HG03064 (cell line): ENCODE measurements around the gene PHTF2.

Source experiments
- ATAC-seq: cut with Tn5 transposase; IDR thresholded peaks from one replicate; pipeline ENCODE4 v1.9.1; 2021; ENCODE audit warnings: low read depth; ENCODE audit not compliant: unreplicated experiment

PHTF2 gene

DNA sequence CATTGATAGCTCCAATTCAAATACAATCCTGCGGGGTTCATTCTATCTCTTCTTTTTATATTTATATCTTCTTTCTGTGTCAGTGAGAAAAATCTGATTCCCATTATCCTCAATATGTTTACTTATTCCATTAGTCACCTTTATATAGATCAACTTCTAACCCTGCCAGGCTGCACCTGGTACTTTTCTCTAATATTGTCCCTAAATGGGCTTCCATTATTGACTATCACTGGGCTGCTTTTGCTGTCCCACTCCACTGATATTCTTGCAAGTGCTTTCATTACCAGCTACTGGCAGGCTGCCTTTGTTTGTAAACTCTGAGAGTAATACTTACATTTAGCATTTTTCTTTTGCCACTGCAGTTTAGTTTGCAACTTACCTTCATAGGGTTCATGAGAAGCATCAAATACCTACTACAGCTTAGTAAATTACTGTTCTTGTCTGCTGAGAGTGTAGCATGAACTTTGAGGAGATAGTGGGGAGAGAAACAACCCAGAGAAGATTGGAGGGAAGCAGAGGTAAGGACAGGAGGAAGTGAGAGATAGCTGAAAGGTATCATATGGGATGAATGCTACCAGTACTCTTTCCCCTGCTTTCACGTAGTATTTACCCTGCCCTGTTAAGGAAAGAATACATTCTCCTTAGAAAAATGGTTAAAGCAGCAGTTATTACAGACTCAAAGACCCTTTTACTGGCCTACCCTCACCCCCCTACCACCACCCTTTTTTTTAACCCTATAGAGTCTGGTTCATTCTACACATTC is 119.1 kb downstream of the PHTF2 start:
- no peak for ATAC-seq

DNA sequence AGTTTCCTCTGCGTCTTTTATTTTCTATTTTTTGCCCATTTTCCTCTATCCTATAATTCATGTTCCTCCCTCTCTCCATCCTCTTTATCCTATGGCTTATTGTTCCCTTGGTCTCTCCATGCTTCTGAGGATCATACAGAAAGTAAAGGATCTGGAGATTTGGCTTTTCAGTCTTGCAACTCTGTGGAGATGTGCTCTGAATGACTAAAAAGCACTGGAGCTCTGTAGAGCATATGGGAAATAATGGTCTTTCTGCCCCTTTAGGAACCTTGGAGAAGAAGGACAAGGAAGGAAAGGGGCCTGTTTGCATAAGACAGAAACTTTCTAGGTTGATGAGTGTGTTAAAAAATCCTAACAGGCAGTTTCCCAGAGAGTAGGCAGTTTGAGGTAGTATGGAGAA is 120.1 kb downstream of the PHTF2 start:
- no peak for ATAC-seq

DNA sequence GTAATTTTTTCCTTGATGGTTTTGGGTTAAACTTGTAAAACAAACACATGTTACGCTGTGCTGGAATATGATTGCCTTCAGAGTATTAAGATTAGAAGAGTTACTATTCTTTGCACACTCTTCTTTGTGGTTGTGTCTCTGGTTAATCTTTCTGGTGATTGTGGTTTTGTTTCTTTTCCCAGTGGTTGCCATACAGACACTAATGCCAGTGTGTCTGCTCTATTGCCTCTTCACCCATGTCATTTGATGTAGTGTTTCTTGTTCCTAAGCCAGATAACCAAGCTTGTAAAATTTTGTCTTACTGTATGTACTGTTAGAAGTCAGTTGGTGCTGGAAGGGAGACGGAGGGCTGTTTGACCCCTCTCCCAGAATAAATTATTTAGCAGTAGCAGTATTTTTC is 124.8 kb downstream of the PHTF2 start:
- no peak for ATAC-seq

DNA sequence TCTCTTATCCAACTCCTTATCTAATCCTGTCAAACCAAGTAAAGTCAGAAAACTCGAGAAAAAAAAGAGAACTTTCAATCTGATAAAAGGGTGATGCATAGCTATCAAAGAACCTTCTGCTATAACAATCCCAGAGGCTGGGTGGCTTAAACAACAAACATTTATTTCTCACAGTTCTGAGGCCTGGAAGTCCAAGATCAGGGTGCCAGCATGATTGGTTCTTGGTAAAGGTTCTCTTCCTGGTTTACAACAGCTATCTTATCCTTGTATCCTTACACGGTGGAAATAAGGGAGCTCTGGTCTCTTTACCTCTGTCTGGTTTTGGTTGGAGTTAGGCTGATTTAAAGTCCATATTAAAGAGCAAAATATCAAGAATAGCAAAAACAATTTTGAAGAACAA is 131.9 kb downstream of the PHTF2 start:
- no peak for ATAC-seq

DNA sequence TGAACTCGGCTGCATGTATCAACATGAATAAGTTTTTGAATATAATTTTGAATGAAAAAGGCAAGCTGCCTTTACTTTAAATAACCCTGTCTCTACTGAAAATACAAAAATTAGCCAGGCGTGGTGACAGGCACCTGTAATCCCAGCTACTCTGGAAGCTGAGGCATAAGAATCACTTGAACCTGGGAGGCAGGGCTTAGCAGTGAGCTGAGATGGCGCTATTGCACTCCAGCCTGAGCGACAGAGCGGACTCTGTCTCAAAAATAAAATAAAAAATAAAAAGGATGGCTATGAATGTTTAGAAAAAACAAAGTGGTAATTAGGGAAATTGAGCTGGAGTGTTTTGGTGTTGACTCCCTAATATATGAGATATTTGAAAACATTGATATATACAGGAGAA is 133.3 kb downstream of the PHTF2 start:
- no peak for ATAC-seq

DNA sequence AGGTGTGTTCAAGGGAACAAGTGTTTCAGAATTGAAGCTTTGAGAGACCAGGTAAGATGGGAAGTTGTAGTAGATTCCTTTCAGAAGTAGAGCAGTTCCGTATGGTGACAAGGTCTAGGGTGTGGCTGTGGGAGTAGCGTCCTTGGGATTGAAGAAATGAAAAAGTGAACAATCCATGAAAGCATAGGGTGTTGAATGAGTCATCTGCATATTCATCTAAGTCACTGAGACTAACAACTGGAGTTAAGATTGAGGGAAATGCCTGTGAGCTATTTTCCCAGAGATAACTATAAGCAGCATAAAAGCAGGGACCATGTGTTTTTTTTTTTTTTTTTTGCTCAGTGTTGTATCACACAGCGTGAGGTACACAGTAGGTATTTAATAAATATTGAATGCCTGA is 134.8 kb downstream of the PHTF2 start:
- no peak for ATAC-seq

DNA sequence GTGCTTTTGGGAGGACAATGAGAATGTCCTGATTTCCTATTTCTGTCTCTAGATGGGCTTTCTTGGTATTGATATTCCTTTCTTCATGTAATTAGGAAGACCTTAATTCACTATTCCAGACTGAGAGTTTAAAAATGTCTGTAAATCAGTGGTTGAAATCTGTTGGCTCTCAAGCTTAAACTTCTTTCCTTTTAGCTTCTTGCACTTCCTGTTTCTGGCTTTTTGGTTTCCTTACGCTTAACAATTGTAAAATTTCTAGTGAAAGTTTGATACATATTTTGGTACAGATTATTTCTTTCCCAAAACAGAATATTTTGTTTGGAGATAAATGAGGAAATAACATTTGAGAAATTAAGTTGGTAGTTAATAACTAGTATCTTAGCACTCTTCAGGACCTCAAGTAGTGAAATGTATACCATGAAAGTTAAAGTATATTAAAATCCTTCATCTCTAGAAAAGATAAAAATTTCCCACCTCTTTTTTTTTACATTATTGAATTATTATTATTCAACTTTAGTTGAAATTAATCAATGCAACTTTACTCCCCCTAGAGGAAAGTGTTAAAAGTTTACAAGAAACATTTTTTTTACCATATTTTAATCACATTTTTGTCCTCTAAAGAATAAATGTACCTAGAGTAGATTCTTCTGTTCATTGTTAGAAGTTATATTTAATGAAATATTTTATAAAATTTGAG is 137.2 kb downstream of the PHTF2 start:
- ATAC-seq: no peak

DNA sequence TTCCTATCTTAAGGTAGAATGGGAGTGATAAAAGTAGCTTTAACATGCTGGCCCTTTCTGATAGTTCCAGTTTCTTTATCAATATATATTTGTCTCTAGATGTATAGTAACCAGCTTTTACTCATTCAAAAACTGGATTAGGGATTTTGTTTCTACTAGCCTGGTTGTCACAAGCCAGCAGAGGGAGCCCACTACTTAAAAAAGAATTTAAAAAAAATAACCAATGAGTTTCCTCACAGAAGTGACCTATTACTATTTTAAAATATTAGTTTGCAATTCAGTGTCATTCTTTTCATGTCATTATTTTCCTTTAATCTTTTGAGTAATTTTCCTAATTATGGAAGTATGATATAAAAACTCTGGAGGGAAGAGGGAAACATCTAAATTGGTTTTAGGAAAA is 142.1 kb downstream of the PHTF2 start:
- no peak for ATAC-seq

DNA sequence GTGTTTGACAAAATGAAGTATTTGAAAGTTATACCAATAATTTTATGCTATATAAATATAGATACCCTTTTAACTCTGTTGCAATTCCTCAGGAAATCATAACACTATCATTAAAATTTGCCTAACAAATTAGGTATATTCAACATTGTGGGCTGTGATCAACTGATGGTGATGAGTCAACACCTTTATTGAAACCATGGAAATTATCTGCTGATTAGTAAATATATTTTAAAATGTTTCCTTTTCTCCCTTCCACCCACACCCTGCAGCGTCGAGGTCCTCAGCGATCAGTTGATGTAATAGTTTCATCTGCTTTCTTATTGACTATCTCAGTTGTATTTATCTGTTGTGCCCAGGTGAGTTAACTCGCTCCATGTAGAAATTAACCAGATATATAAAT is 143.9 kb downstream of the PHTF2 start:
- ATAC-seq: no peak

DNA sequence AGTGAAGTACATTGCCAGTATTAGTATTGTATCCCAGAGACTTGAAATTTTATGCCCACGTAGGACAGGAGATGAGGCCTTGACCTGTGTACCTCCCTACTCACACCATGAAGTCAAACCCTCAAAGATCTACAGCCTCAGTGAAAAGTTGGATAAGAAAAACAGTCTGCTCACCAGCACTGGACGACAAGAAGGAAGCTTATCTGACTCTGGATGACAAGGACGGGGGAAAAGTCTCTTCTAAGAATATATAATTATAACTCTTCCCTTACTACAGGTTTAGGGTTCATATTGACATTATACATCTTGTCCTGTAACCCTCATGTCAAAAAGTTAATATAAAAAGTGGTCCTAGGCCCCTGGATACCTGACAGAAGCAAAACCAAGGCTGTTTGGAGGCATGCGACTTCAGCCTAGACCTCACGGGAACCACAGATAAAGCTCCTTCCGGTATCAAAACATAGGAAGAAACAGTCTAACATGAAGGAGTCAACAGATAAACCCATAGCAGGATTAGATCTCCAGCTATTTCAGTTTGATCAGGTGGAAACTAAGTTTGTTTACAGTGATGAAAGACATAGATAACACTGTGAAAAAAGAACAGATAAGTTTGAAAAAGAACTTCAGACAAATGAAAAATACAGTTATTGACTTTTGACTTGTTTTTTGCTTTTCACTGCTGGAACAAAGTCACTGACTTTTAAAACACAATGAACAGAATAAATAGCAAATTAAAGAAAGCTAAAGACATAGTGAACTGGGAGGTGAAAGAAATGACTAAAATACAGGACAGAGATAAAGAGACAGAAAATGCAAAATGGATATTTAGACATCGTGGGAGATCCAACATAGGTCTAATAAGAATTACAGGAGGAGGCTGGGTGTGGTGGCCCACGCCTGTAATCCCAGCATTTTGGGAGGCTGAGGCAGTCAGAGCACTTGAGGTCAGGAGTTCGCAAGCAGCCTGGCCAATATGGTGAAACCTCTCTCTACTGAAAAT is 145.9 kb downstream of the PHTF2 start:
- ATAC-seq: no peak

DNA sequence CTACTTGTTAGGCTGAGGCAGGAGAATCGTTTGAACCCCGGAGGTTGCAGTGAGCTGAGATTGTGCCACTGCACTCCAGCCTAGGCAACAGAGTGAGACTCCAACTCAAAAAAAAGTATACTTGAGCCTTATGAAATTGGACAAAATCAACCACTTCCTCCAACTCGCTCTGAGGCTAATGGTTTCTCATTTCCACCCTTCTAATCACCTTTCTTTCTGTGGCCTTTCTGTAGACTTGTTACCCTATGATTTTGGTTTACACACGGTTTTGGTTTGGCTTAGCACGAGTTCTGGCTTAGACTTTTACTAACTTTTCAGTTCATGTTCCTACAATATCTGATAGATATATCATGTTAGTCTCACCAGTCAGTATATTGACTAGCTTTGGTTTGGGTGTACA is 152.0 kb downstream of the PHTF2 start:
- ATAC-seq: no peak

DNA sequence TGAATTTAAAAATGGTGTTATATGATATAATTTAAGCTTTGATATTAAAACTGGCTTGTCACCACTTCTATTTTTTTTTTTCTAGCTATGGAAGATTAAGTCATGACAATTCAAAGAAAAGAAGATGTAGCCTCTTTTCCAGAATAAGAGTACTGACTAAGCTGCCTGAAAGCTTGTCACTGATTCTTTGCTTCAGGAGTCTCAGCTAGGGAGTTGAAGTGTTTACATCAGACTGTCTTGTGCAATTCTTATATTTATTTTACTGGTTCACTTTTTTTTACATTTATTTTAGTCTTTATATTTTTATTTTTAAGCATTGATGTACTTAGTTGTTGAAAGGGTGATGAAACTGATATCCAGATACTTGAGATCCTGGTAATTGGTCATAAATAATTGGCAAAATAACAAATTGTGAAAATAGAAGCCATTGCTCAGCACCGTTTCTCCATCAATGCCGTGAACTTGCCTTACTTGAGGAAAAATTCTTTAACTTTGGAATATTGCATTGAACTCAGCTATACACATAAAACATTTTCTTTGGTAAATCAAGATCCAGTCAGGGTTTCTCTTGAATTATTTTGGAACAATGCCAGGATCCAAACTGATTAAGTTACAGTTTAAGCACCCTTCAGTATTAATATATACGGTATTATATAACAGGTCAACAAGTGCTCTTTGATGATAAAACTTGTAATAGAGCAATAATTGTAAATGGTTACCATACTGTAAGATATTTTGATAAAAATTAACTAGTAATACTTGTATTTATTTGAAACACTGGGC is 156.4 kb downstream of the PHTF2 start:
- ATAC-seq: no peak

DNA sequence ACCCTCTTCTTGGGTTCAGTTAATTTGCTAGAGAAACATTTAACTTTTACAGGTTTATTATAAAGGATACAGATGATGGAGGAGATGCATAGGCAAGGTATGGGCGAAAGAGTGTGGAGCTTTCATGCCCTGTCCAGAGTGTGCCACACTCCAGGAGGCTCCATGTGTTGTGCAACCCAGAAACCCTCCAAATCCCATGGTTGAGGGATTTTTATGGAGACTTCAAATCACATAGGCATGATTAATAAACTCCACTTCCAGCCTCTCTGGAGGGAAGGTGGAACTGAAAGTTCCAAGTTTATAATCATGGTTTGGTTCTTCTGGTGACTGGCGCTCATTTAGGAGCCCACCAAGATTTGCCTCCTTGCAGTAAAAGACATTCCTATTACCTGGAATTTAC is 159.9 kb downstream of the PHTF2 start:
- ATAC-seq: no peak

DNA sequence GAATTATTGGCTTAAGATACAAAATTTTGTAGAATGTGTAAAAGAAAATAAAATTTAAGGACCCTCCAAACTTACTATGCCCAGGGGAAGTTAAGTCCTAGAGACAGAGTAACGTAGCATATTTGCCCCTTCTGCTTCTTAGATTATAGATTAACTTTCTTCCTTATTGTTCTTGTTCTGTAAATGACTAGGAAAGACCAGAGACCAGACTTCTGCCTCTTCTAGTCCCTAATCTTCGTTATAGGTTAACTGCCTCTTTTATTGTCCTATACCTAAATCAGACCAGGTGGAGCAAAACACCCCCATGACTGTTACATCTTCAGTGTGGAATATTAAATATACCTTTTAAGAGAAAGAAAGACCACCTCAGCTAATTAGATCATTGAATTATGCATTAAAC is 160.5 kb downstream of the PHTF2 start:
- ATAC-seq: no peak

DNA sequence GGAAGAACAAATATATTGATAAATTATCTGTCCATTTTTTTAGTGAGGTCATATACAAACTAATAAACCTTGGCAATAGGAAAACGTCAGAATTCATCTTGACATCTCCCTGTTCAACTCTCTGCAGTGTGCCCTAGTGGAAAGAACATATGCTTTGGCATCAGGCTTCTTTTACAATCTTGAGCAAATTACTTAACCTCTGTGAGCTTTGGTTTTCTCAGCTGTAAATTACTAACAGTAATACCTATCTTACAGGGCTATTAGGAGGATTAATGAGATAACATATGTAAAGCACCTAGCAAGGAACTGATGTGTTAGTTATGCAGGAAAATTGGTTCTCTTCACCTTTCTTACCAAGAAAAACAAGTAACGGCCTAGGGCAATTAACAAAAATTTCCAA is 161.8 kb downstream of the PHTF2 start:
- no peak for ATAC-seq

DNA sequence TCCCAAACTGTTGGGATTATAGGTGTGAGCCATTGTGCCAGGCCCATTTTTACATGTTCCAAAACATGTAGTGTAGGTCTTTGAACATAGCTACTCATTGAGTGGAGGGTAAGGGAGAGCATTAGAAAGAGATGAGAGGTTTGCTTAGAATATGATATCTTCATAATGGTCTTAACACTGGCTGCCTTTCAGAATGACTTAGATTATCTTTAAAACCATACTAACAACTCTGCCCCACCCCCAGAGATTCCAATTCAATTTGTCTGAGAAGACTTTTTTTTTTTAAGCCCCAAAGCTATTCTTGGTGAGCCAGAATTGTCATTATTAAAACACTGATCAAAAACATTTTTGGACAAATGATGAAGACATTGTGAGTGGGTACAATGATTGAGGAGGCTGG is 168.9 kb downstream of the PHTF2 start:
- ATAC-seq: no peak

DNA sequence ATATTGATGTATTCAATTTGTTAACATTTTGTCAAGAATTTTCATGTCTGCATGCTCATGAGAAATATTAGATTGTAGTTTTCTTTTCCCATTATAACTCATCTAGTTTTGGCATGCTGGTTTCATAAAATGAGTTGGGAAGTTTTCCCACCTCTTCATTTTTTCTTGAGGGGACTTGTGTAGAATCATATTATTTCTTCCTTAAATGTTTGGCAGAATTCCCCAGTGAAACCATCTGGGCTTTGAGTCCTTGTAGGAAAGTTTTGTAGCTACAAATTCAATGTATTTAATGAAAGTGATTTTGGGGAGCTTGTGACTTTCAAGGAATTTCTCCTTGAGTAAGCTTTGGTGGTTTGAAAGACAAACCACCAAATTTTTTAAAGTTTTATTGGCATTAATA is 173.2 kb downstream of the PHTF2 start:
- ATAC-seq: no peak

DNA sequence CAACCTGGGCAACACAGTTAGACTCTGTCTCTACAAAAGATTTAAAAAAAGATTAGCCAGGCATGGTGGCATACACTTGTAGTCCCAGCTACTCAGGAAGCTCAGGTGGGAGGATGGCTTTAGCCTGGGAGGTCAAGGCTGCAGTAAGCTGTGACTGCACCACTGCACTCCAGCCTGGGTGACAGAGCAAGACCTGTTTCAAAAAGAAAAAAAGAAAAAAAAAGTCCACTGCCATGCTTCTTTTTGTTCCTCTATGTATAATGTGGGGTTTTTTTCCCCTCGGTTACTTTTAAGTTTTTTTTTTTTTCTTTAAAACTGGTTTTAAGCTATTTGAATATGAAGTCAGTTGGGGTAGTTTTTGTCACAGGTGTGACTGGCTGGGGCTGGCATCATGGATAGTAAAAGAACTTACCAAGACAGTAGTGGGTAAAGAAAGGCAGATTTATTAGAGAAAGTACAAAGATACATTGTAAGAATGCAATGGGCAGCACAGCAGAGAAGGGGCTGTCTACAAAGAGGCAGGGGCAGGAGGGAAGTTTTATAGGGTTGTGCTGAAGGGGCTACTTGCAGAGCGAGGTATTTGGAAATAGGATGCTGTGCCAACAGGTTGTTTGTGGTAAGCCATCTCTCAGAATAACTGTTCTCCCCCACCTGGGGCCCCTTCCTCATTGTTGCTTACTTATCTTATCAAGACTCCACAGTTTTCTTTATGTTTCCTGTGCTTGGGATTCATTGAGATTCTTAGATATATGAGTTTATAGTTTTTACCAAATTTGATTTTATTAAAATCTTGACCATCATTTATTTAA is 177.3 kb downstream of the PHTF2 start:
- ATAC-seq: no peak

DNA sequence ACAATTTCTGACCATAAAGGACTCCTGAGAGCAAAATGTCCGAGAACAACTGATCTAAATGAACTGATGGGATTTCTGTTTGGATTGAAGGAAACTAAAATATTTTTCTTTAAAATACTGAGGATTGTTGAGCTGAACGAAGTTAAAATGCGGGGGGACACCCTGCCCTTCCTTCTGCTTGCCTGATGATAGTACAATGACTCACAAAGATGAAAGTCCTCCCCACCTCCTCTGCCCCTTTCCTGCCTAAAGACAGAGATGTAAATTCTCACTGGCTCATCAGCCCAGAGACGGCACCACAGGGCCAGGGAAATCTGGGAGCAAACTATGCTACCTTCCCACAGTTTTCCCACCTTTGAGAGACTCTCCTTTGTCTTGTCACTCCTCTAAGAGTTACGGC is 180.6 kb downstream of the PHTF2 start:
- ATAC-seq: no peak
